Measurements from ENCODE around the gene PTHLH. TPM values are rescaled to one million over a fixed set of nuclear protein-coding genes. Genes with fewer than 3 reads are reported as not detected.

The PTHLH gene
- total and polyA plus RNA-seq, 2 donors (not counting 1 experiment from before 2014, with no cell fraction given), result not detected

Small RNA genes lying within 50 kb of the gene (small RNA-seq; reads per million reads assigned to genes)
- not detected for gene AC008011.1 (ENCODE audit: insufficient read length, low read depth, low replicate concordance)

Other genes with a start within 250 kb of the PTHLH start
- 20.5 and 21.9 TPM in 2 replicates for gene KLHL42, start 192.5 kb downstream of the PTHLH start, total RNA-seq
- gene KLHL42, start 192.5 kb downstream of the PTHLH start, polyA plus RNA-seq, result 9.5 and 11.5 TPM in 2 replicates
- not detected in 2 replicates for gene MANSC4, start 192.5 kb downstream of the PTHLH start, total RNA-seq
- gene MANSC4, start 192.5 kb downstream of the PTHLH start, polyA plus RNA-seq, result 0.25 TPM in 1 of 2 replicates, not detected in the other
- 64.8 and 68.3 TPM in 2 replicates for gene CCDC91, start 217.7 kb upstream of the PTHLH start, total RNA-seq
- 10.9 and 13.4 TPM in 2 replicates for gene CCDC91, start 217.7 kb upstream of the PTHLH start, polyA plus RNA-seq

Data from B cell (primary cell).